CD14-positive monocyte (primary cell): Measurements from ENCODE around the gene TMEM109. TPM values are rescaled to one million over a fixed set of nuclear protein-coding genes. Genes with fewer than 3 reads are reported as not detected.

Experiments used
- DNase-seq, 3 donors: peaks; one replicate each; pipeline ENCODE4 v3.0.0-alpha.2; 2011 to 2022
- H2AFZ ChIP-seq: 2 replicates; pipeline ENCODE4 v1.6.0; 2012; ENCODE audit warnings: mild to moderate bottlenecking, low read depth, low read length, inconsistent platforms; ENCODE audit not compliant: insufficient read depth, poor library complexity, severe bottlenecking
- H3K27ac ChIP-seq, 2 donors: 1 replicate in 1 of 2; 2 replicates in 1 of 2; pipeline ENCODE4 v1.5.1; 2012 to 2013; ENCODE audit warnings: low read length in 2 of 2, control low read depth in 1 of 2, inconsistent platforms in 1 of 2, low read depth in 1 of 2, mild to moderate bottlenecking in 1 of 2
- H3K27me3 ChIP-seq, 2 donors: one replicate each; pipeline versions ENCODE4 v1.6.0 to v1.6.1; 2011 to 2013; ENCODE audit warnings: low read length in 2 of 2; ENCODE audit not compliant: control insufficient read depth in 2 of 2, insufficient read depth in 2 of 2
- H3K36me3 ChIP-seq, 2 donors: replicated peaks in 1 of 2; 1 replicate in 1 of 2; 2 replicates in 1 of 2; pipeline versions ENCODE4 v1.5.1 to v1.6.1; 2012 to 2013; ENCODE audit warnings: low read length in 2 of 2, control low read depth in 1 of 2, inconsistent platforms in 1 of 2, mild to moderate bottlenecking in 1 of 2; ENCODE audit not compliant: insufficient read depth in 2 of 2, control insufficient read depth in 1 of 2
- H3K4me1 ChIP-seq, 2 donors: 1 replicate in 1 of 2; 2 replicates in 1 of 2; pipeline versions ENCODE4 v1.5.1 to v1.6.1; 2012 to 2013; ENCODE audit warnings: low read length in 2 of 2, control low read depth in 1 of 2, inconsistent platforms in 1 of 2, mild to moderate bottlenecking in 1 of 2, moderate library complexity in 1 of 2; ENCODE audit not compliant: insufficient read depth in 2 of 2, control insufficient read depth in 1 of 2
- H3K4me2 ChIP-seq: replicated peaks from 2 replicates; pipeline ENCODE3; 2012; ENCODE audit warnings: low read length, moderate library complexity, mild to moderate bottlenecking; ENCODE audit not compliant: poor library complexity, severe bottlenecking; ENCODE audit errors: extremely low read depth
- H3K4me3 ChIP-seq, 3 experiments: fragments of 200-600 bp in 1 of 3; sonication (generic) in 1 of 3; replicated peaks in 1 of 3; 1 replicate in 2 of 3; 2 replicates in 1 of 3; pipeline ENCODE4 v1.5.1; 2011 to 2013; ENCODE audit warnings: low read length in 3 of 3, mild to moderate bottlenecking in 3 of 3, control low read depth in 2 of 3, low read depth in 2 of 3, inconsistent platforms in 1 of 3, moderate library complexity in 1 of 3
- H3K79me2 ChIP-seq: 2 replicates; pipeline ENCODE4 v1.6.0; 2012; ENCODE audit warnings: mild to moderate bottlenecking, control low read depth, inconsistent platforms, low read length, moderate library complexity; ENCODE audit not compliant: insufficient read depth
- H3K9ac ChIP-seq: 2 replicates; pipeline ENCODE4 v1.6.0; 2017; ENCODE audit warnings: low read length, mild to moderate bottlenecking; ENCODE audit not compliant: insufficient read depth, poor library complexity, severe bottlenecking
- H3K9me3 ChIP-seq, 2 donors: replicated peaks in 1 of 2; 1 replicate in 1 of 2; 2 replicates in 1 of 2; pipeline versions ENCODE4 v1.5.1 to v1.6.1; 2012 to 2013; ENCODE audit warnings: low read length in 2 of 2, control low read depth in 1 of 2; ENCODE audit not compliant: control insufficient read depth in 1 of 2, insufficient read depth in 1 of 2
- H4K20me1 ChIP-seq: 2 replicates; pipeline ENCODE4 v1.6.0; 2012; ENCODE audit warnings: mild to moderate bottlenecking, low read length, control low read depth, moderate library complexity; ENCODE audit not compliant: insufficient read depth
- H3K27ac Mint-ChIP-seq, 7 donors: one replicate each; pipeline ENCODE4 v1.8.0; 2020; ENCODE audit warnings: mild to moderate bottlenecking in 7 of 7, mixed read lengths in 7 of 7, moderate library complexity in 6 of 7, inconsistent platforms in 2 of 7
- H3K27me3 Mint-ChIP-seq, 3 donors: one replicate each; pipeline ENCODE4 v1.8.0; 2021 to 2022; ENCODE audit warnings: low read depth in 3 of 3, mild to moderate bottlenecking in 3 of 3, mixed read lengths in 3 of 3, moderate library complexity in 3 of 3, inconsistent platforms in 1 of 3
- H3K36me3 Mint-ChIP-seq, 2 donors: one replicate each; pipeline ENCODE4 v1.8.0; 2020; ENCODE audit warnings: mixed read lengths in 2 of 2, inconsistent platforms in 1 of 2, mild to moderate bottlenecking in 1 of 2
- H3K4me1 Mint-ChIP-seq: one replicate; pipeline ENCODE4 v1.8.0; 2020; ENCODE audit warnings: mild to moderate bottlenecking, mixed read lengths
- H3K4me3 Mint-ChIP-seq, 2 donors: one replicate each; pipeline ENCODE4 v1.8.0; 2020; ENCODE audit warnings: mild to moderate bottlenecking in 2 of 2, mixed read lengths in 2 of 2, moderate library complexity in 1 of 2
- H3K9me3 Mint-ChIP-seq, 7 donors: one replicate each; pipeline ENCODE4 v1.8.0; 2020 to 2022; ENCODE audit warnings: mixed read lengths in 7 of 7, mild to moderate bottlenecking in 6 of 7, moderate library complexity in 6 of 7, inconsistent platforms in 2 of 7
- WGBS: methylation state at CpG from one replicate; pipeline ENCODE4 v1.1.5; 2013; ENCODE audit warnings: missing lambda C conversion rate; ENCODE audit not compliant: insufficient coverage; 5-methylcytosine and 5-hydroxymethylcytosine counted together
- intact Hi-C, 2 donors: fragments of 100-400 bp; cut with micrococcal nuclease; formaldehyde crosslinking; loops; one replicate each; pipeline versions ENCODE4 v1.15.0 to v1.15.1; 2023
- polyA plus RNA-seq, 3 donors: library from polyadenylated mRNA; depleted of rRNA in 1 of 3; unstranded in 2 of 3; stranded (reverse) in 1 of 3; fragments of 300-500 nt in 2 of 3; fragments of >200 nt in 1 of 3; fragmentation: Illumina TruSeq in 2 of 3; gene quantifications; 1 replicate in 2 of 3; 2 replicates in 1 of 3; pipeline ENCODE4 v1.2.3, GENCODE V29; 2012 to 2021
- TF ChIP-seq, protein P1 (sequence below): fragments of 200-600 bp; IDR thresholded peaks from one replicate; pipeline ENCODE4 v1.8.0; 2022; ENCODE audit warnings: antibody characterized with exemption, mild to moderate bottlenecking

Gene TMEM109
- polyA plus RNA-seq, 3 donors: 22.7 to 112 (median 110) TPM

DNA sequence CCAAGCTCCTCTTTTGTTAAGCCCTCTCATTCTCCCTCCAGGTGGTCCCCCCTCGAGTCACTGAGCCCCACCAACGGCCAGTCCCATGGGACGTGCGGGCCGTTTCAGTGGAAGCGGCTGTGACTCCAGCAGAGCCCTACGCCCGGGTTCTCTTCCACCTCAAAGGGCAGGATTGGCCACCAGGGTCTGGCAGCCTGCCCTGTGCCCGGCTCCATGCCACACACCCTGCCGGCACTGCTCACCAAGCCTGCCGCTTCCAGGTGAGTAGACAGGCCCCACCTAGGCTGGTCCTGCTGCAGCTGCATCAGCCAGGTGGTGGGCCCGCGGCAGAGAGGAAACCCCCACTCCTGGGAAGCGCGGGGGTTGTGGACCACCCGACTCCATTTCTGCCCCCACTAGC, 13.6 kb downstream of the TMEM109 start:
- WGBS: 92% methylated on average over 11 of the region's 16 CpGs
- intact Hi-C loops: no loop called here
- Histone ChIP-seq H3K4me1 (peaks cover 16% of the 10 kb centered on the region in 2 donors), H3K4me2 (no peak overlapping the region), H3K79me2 (no peaks in the 10 kb centered on the region), H3K9me3 (peaks cover 0 to 9% of the 10 kb centered on the region in 2 donors), H3K9ac (no peak overlapping the region), H2AFZ (no peak overlapping the region), H3K27ac (no peak overlapping the region), H3K4me3 (no peak overlapping the region), H3K36me3 (peaks cover 4 to 10% of the 10 kb centered on the region in 2 donors), H4K20me1 (no peaks in the 10 kb centered on the region), H3K27me3 (peaks cover 25 to 55% of the 10 kb centered on the region in 2 donors)
- H3K9me3 Mint-ChIP-seq: peaks cover 0 to 10% (median 4%) of the 10 kb centered on the region in 7 donors
- DNase-seq: no peak
- TF ChIP-seq, protein P1, sequence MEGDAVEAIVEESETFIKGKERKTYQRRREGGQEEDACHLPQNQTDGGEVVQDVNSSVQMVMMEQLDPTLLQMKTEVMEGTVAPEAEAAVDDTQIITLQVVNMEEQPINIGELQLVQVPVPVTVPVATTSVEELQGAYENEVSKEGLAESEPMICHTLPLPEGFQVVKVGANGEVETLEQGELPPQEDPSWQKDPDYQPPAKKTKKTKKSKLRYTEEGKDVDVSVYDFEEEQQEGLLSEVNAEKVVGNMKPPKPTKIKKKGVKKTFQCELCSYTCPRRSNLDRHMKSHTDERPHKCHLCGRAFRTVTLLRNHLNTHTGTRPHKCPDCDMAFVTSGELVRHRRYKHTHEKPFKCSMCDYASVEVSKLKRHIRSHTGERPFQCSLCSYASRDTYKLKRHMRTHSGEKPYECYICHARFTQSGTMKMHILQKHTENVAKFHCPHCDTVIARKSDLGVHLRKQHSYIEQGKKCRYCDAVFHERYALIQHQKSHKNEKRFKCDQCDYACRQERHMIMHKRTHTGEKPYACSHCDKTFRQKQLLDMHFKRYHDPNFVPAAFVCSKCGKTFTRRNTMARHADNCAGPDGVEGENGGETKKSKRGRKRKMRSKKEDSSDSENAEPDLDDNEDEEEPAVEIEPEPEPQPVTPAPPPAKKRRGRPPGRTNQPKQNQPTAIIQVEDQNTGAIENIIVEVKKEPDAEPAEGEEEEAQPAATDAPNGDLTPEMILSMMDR: no peak
- H3K4me1 Mint-ChIP-seq: peaks cover 12% of the 10 kb centered on the region
- H3K36me3 Mint-ChIP-seq: peaks cover 11% of the 10 kb centered on the region in 2 donors
- peaks cover 61 to 77% (median 70%) of the 10 kb centered on the region in 3 donors for H3K27me3 Mint-ChIP-seq
- no peak overlapping the region for H3K27ac Mint-ChIP-seq
- H3K4me3 Mint-ChIP-seq: peak overlapping the region in 1 of 2 donors; percentile 53

DNA sequence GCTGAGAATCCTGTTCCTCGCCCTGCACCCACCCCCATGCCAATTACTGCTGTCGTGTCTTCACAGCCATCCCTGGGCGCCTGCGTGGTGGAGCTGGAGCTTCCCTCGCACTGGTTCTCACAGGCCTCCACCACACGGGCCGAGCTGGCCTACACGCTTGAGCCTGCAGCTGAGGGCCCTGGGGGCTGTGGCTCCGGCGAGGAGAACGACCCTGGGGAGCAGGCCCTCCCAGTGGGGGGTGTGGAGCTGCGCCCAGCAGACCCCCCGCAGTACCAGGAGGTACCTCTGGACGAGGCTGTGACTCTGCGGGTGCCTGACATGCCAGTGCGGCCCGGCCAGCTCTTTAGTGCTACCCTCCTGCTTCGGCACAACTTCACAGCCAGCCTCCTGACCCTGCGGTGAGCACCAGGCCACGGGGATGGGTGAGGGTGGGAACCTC, 14.6 kb downstream of the TMEM109 start:
- Mint-ChIP-seq H3K4me3 (no peak overlapping the region), H3K4me1 (peaks cover 13% of the 10 kb centered on the region), H3K27me3 (peaks cover 57 to 71% (median 64%) of the 10 kb centered on the region in 3 donors), H3K9me3 (peaks cover 0 to 10% (median 3%) of the 10 kb centered on the region in 7 donors), H3K27ac (no peak overlapping the region), H3K36me3 (peaks cover under 1 to 1% of the 10 kb centered on the region in 2 donors)
- Histone ChIP-seq H2AFZ (no peak overlapping the region), H3K36me3 (peaks cover 0 to under 1% of the 10 kb centered on the region in 2 donors), H3K27me3 (peaks cover 25 to 49% of the 10 kb centered on the region in 2 donors), H3K4me2 (no peak overlapping the region), H3K27ac (no peak overlapping the region), H3K4me1 (peaks cover 16% of the 10 kb centered on the region in 2 donors), H3K9ac (no peak overlapping the region), H3K9me3 (peaks cover 0 to 9% of the 10 kb centered on the region in 2 donors), H3K79me2 (no peaks in the 10 kb centered on the region), H3K4me3 (no peak overlapping the region), H4K20me1 (no peaks in the 10 kb centered on the region)
- TF ChIP-seq, protein P1: no peak
- DNase-seq: no peak
- WGBS: 93% methylated on average over 18 of the region's 20 CpGs
- intact Hi-C loops: no loop called here
